ENCODE data around the gene UCK2. TPM values are rescaled to one million over a fixed set of nuclear protein-coding genes. Genes with fewer than 3 reads are reported as not detected.

UCK2 gene
- total RNA-seq, 1 donor from 2014 or later, result 30.3 TPM

DNA sequence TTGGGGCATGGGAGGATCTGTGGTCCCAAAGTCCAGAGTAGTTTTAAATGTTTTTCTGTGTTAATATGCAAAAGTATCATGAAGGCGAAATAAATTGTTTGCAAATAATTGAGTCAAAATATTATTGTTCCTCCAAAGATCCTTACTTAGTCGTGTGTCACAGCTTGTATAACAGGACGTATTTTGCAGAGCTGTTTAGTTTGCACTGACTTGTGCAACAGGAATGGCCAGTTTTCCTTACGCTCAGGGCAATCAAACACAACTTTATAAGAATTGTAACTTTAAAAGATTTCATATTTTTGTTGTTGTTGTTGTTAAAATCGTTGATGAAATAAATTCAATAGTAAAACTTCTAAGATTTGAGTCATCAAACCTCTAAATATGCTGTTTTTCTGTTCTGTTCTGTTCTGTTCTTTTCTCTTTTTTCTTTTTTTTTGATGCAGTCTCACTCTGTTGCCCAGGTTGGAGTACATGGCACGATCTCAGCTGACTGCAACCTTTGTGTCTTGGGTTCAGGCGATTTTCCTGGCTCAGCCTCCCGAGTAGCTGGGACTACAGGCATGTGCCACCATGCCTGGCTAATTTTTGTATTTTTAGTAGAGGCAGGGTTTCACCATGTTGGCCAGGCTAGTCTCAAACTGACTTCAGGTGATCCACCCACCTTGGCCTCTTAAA lies 60.6 kb downstream of the UCK2 start:
- no peak for DNase-seq (ENCODE audit: low spot score in 2 of 2)
- Histone ChIP-seq H3K36me3 (peaks cover 0 to 17% of the 10 kb centered on the region in 2 donors), H3K4me3 (no peak overlapping the region), H3K9me3 (no peaks in the 10 kb centered on the region), H3K27me3 (no peaks in the 10 kb centered on the region), H3K27ac (no peak overlapping the region), H3K4me1 (no peaks in the 10 kb centered on the region)
- intact Hi-C loops (cut with DNase I), result no loop called here
- TF ChIP-seq, protein P1, sequence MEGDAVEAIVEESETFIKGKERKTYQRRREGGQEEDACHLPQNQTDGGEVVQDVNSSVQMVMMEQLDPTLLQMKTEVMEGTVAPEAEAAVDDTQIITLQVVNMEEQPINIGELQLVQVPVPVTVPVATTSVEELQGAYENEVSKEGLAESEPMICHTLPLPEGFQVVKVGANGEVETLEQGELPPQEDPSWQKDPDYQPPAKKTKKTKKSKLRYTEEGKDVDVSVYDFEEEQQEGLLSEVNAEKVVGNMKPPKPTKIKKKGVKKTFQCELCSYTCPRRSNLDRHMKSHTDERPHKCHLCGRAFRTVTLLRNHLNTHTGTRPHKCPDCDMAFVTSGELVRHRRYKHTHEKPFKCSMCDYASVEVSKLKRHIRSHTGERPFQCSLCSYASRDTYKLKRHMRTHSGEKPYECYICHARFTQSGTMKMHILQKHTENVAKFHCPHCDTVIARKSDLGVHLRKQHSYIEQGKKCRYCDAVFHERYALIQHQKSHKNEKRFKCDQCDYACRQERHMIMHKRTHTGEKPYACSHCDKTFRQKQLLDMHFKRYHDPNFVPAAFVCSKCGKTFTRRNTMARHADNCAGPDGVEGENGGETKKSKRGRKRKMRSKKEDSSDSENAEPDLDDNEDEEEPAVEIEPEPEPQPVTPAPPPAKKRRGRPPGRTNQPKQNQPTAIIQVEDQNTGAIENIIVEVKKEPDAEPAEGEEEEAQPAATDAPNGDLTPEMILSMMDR (IDR thresholded peaks at IDR 0.05), result no peak

DNA sequence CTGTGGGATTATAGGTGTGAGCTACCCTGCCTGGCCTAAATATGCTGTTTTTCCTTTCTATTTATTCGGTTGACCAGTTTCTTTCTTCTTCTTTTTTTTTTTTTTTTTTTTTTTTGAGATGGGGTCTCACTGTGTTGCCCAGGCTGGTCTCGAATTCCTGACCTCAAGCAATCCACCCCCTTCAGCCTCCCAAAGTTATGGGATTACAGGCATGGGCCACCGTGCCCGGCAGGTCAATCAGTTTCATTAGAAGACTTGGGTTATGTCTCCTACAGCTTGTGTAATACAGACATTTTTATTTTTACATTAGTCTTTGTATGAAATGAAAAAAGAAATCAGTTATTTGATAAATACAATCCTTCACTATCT lies 61.1 kb downstream of the UCK2 start:
- intact Hi-C loops (cut with DNase I), result no loop called here

DNA sequence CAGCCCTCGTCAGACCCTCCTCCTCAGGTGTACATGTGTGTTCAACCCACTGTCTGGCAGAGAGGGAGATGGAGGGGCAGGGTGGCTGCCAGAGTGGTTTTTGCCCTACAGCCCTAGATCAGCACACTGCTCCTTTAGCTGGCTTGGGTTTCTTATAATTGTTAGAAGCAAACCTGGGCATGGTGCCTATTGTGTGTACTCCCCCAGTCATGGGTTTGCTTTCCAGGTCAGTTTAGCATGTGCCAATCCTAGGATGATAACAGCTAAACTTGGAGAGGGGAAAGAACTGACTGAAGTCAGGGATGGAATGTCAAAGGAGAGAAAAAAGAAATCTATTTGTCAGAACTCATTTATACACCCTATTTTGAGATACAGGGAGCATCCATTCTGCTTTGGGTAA lies 63.3 kb downstream of the UCK2 start:
- no peak overlapping the region for H3K27ac ChIP-seq
- intact Hi-C loops (cut with DNase I), result no loop called here
- DNase-seq (ENCODE audit: low spot score in 2 of 2), result no peak
- H3K9me3 ChIP-seq, result no peaks in the 10 kb centered on the region
- H3K4me1 ChIP-seq, result peaks cover 0 to 4% of the 10 kb centered on the region in 2 donors
- H3K27me3 ChIP-seq, result no peaks in the 10 kb centered on the region
- H3K4me3 ChIP-seq, result no peak overlapping the region
- H3K36me3 ChIP-seq, result peaks cover 0 to 17% of the 10 kb centered on the region in 2 donors
- TF ChIP-seq, protein P1 (IDR thresholded peaks at IDR 0.05), result no peak

More for the DNA sequence above, 61.1 kb downstream of the UCK2 start:
- no peak overlapping the region for H3K27ac ChIP-seq
- no peak overlapping the region for H3K4me3 ChIP-seq
- no peaks in the 10 kb centered on the region for H3K4me1 ChIP-seq
- TF ChIP-seq, protein P1 (IDR thresholded peaks at IDR 0.05), result no peak
- no peaks in the 10 kb centered on the region for H3K27me3 ChIP-seq
- H3K9me3 ChIP-seq, result no peaks in the 10 kb centered on the region
- peaks cover 0 to 17% of the 10 kb centered on the region in 2 donors for H3K36me3 ChIP-seq
- no peak for DNase-seq (ENCODE audit: low spot score in 2 of 2)

DNA sequence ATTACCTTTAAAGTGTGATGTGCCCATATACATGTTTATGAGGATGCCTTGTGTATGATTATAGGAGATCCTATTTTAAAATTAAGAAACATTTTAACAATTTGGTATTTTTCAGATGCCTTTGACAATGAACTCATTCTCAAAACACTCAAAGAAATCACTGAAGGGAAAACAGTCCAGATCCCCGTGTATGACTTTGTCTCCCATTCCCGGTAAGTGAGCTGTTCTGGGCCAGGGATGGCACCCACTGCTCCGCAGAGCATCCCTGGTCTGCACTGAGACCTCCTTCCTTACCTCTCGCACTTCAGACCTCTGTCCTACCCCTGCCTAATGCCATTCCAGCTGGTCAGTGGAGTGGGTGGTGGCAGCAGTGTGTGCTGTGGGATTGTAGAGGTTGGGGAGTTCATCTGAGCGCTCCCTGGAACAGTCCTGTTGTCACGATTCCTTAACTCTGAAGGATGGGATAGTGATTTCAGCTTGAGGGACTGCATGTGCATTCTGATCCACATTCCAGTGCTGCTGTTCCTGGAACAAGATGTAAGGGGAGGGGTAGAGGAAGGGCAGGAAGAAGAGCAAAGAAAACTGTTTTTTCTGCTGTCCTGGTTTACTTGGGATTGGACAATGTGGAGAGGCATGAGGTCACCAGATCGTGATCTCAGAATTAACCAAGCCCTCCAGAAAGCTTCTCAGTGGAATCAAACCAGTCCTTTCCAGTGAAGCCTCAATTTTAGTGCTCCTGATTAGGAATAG lies 63.9 kb downstream of the UCK2 start:
- peaks cover 0 to 17% of the 10 kb centered on the region in 2 donors for H3K36me3 ChIP-seq
- no peak for DNase-seq (ENCODE audit: low spot score in 2 of 2)
- no peak overlapping the region for H3K4me3 ChIP-seq
- H3K27me3 ChIP-seq, result no peaks in the 10 kb centered on the region
- H3K9me3 ChIP-seq, result no peaks in the 10 kb centered on the region
- no peak overlapping the region for H3K27ac ChIP-seq
- H3K4me1 ChIP-seq, result peaks cover 0 to 9% of the 10 kb centered on the region in 2 donors
- intact Hi-C loops (cut with DNase I), result no loop called here
- TF ChIP-seq, protein P1 (IDR thresholded peaks at IDR 0.05), result no peak

DNA sequence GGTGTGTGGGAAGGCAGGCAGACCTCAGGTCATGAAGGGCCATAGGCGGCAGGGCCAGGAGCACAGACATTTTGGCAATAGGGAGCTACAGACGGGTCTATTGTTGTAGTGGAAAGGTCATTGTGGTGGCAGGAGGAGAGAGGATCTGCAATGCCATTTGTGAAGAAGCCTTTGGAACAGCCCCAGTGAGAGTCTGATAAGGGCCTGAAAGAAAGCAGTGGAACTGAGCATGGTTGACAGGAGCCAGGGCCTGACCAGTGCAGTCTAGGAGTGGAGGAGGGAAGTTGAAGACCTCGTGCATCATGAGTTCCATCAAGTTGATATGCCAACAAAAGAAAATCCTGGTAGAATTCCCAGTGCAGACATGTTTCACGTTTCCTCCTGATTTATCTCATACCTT lies 65.5 kb downstream of the UCK2 start:
- intact Hi-C loops (cut with DNase I), result no loop called here
- H3K36me3 ChIP-seq, result peaks cover 0 to 17% of the 10 kb centered on the region in 2 donors
- H3K27ac ChIP-seq, result no peak overlapping the region
- H3K9me3 ChIP-seq, result no peaks in the 10 kb centered on the region
- H3K4me3 ChIP-seq, result no peak overlapping the region
- no peaks in the 10 kb centered on the region for H3K27me3 ChIP-seq
- DNase-seq (ENCODE audit: low spot score in 2 of 2), result no peak
- TF ChIP-seq, protein P1 (IDR thresholded peaks at IDR 0.05), result no peak
- H3K4me1 ChIP-seq, result peaks cover 4 to 19% of the 10 kb centered on the region in 2 donors

Measured in ascending aorta (tissue), 2 donors.